Effector memory CD4-positive, alpha-beta T cell (primary cell): ENCODE results near the gene ARID5B.
A peak's percentile ranks its signal among the peaks of the same experiment; 100 is the strongest.

ENCODE experiments used
- DNase-seq, 3 donors: peaks; one replicate each; pipeline ENCODE4 v3.0.0-alpha.2; 2020
- H3K27ac ChIP-seq: 2 replicates; pipeline ENCODE4 v1.7.0; 2013; ENCODE audit warnings: mild to moderate bottlenecking, low read length, moderate library complexity; ENCODE audit not compliant: insufficient read depth, poor library complexity, severe bottlenecking
- H3K27me3 ChIP-seq: replicated peaks from 2 replicates; pipeline ENCODE4 v1.7.0; 2013; ENCODE audit warnings: mild to moderate bottlenecking, low read length; ENCODE audit not compliant: insufficient read depth, control insufficient read depth, poor library complexity, severe bottlenecking
- H3K36me3 ChIP-seq: 2 replicates; pipeline ENCODE4 v1.7.0; 2013; ENCODE audit warnings: mild to moderate bottlenecking, low read length, moderate library complexity; ENCODE audit not compliant: control insufficient read depth, insufficient read depth
- H3K4me1 ChIP-seq: 2 replicates; pipeline ENCODE4 v1.7.0; 2013; ENCODE audit warnings: low read length, mild to moderate bottlenecking; ENCODE audit not compliant: control insufficient read depth, insufficient read depth, poor library complexity, severe bottlenecking
- H3K4me3 ChIP-seq: 2 replicates; pipeline ENCODE4 v1.7.0; 2013; ENCODE audit warnings: low read length, low read depth, mild to moderate bottlenecking; ENCODE audit not compliant: insufficient read depth, poor library complexity, severe bottlenecking
- H3K9me3 ChIP-seq: 2 replicates; pipeline ENCODE4 v1.7.0; 2013; ENCODE audit warnings: mild to moderate bottlenecking, low read length, moderate library complexity; ENCODE audit not compliant: control insufficient read depth

ARID5B gene

GRCh38 chr10:61897671-61898434 lies 3.6 kb upstream of the ARID5B start:
- no peaks in the 10 kb centered on the region for H3K9me3 ChIP-seq
- H3K27ac ChIP-seq: no peak overlapping the region
- H3K4me3 ChIP-seq: no peak overlapping the region
- H3K36me3 ChIP-seq: no peaks in the 10 kb centered on the region
- no peaks in the 10 kb centered on the region for H3K27me3 ChIP-seq
- H3K4me1 ChIP-seq: peaks cover 15% of the 10 kb centered on the region
- DNase-seq: no peak

DNA sequence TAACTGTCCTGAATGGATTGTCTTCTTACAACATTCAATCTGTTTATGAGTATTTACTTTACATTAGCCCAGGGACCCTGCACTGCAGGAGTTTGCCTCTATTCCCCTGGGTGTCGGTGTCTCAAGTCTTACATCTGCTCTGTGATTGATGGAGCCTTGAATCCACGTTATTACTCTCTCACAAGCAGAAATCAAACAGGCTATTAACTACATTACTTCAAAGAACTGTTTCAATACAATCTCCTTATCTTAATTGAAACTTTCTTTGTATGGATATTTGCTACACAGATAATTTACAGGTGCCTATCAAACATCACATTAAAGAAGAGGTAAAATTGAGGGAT lies 3.1 kb upstream of the ARID5B start:
- H3K9me3 ChIP-seq: no peaks in the 10 kb centered on the region
- no peaks in the 10 kb centered on the region for H3K36me3 ChIP-seq
- peaks cover 15% of the 10 kb centered on the region for H3K4me1 ChIP-seq
- no peak for DNase-seq
- H3K27ac ChIP-seq: no peak overlapping the region
- H3K27me3 ChIP-seq: no peaks in the 10 kb centered on the region
- H3K4me3 ChIP-seq: no peak overlapping the region

GRCh38 chr10:61899069-61899531 lies 2.4 kb upstream of the ARID5B start:
- Histone ChIP-seq H3K36me3 (no peaks in the 10 kb centered on the region), H3K27me3 (no peaks in the 10 kb centered on the region), H3K27ac (peak overlapping the region; percentile 88), H3K4me3 (peak overlapping the region; percentile 75), H3K9me3 (no peaks in the 10 kb centered on the region), H3K4me1 (peaks cover 15% of the 10 kb centered on the region)
- no peak for DNase-seq

GRCh38 chr10:61899663-61899996 lies 1.9 kb upstream of the ARID5B start:
- Histone ChIP-seq H3K27ac (peak overlapping the region; percentile 88), H3K27me3 (no peaks in the 10 kb centered on the region), H3K4me3 (peak overlapping the region; percentile 75), H3K9me3 (no peaks in the 10 kb centered on the region), H3K4me1 (peaks cover 20% of the 10 kb centered on the region), H3K36me3 (no peaks in the 10 kb centered on the region)
- no peak for DNase-seq

GRCh38 chr10:61899997-61900828 lies 1.3 kb upstream of the ARID5B start:
- peak; percentile 31 to 42 (median 32) for DNase-seq
- Histone ChIP-seq H3K27me3 (no peaks in the 10 kb centered on the region), H3K27ac (peak overlapping the region; percentile 88), H3K36me3 (no peaks in the 10 kb centered on the region), H3K4me1 (peaks cover 25% of the 10 kb centered on the region), H3K9me3 (no peaks in the 10 kb centered on the region), H3K4me3 (peak overlapping the region; percentile 75)

DNA sequence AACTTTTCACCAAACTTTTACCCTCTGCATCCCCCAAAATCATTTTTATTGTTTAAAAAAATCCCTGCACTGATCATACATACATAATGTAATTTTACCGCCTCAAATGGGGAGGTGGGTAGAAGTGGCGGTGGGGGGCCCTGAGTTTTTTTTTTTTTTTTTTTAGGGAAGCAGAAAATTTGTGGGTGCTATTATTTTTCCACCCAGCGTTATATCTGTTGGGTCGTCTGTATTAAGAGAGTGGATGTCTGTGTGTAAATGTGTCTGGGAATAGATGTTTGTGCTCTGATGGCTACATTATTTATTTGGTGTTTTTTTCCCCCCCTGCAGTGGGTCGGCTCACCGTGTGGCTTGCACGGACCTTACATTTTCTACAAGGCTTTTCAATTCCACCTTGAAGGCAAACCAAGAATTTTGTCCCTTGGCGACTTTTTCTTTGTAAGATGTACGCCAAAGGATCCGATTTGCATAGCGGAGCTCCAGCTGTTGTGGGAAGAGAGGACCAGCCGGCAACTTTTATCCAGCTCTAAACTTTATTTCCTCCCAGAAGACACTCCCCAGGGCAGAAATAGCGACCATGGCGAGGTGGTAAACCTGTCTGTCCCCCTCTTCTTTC lies 438 bp downstream of the ARID5B start:
- Histone ChIP-seq H3K4me1 (peaks cover 24% of the 10 kb centered on the region), H3K36me3 (no peaks in the 10 kb centered on the region), H3K4me3 (peak overlapping the region; percentile 75), H3K27me3 (no peaks in the 10 kb centered on the region), H3K9me3 (no peaks in the 10 kb centered on the region), H3K27ac (peak overlapping the region; percentile 88)
- no peak for DNase-seq

- H3K4me3 ChIP-seq: peak overlapping the region; percentile 75
- peak; percentile 36 to 56 (median 38) for DNase-seq
- H3K27ac ChIP-seq: peak overlapping the region; percentile 88
- peaks cover 19% of the 10 kb centered on the region for H3K4me1 ChIP-seq
- no peaks in the 10 kb centered on the region for H3K9me3 ChIP-seq
- no peaks in the 10 kb centered on the region for H3K36me3 ChIP-seq
- H3K27me3 ChIP-seq: no peaks in the 10 kb centered on the region
Observed at GRCh38 chr10:61902445-61903220, 1.1 kb downstream of the ARID5B start.

GRCh38 chr10:61903221-61903927 lies 1.9 kb downstream of the ARID5B start:
- H3K27me3 ChIP-seq: no peaks in the 10 kb centered on the region
- H3K4me1 ChIP-seq: peaks cover 16% of the 10 kb centered on the region
- peak overlapping the region; percentile 88 for H3K27ac ChIP-seq
- H3K4me3 ChIP-seq: peak overlapping the region; percentile 75
- peak; percentile 50 to 55 (median 54) for DNase-seq
- no peaks in the 10 kb centered on the region for H3K36me3 ChIP-seq
- H3K9me3 ChIP-seq: no peaks in the 10 kb centered on the region

- no peak for DNase-seq
- Histone ChIP-seq H3K9me3 (no peaks in the 10 kb centered on the region), H3K4me3 (peak overlapping the region; percentile 75), H3K27ac (peak overlapping the region; percentile 88), H3K27me3 (no peaks in the 10 kb centered on the region), H3K4me1 (peaks cover 11% of the 10 kb centered on the region), H3K36me3 (no peaks in the 10 kb centered on the region)
Observed at GRCh38 chr10:61903928-61904344, 2.4 kb downstream of the ARID5B start.
